ENCODE results near the gene LHX4. TPM values are rescaled to one million over a fixed set of nuclear protein-coding genes. Genes with fewer than 3 reads are reported as not detected.

Gene LHX4
- total and polyA plus RNA-seq, 10 of the 15 experiments (the other 5 are each of a cell fraction or from before 2014, with no cell fraction given), result 0.05 to 0.80 (median 0.32) TPM; not detected in 6

- Histone ChIP-seq H3K4me1 (ENCODE audit: control insufficient read depth, insufficient read depth, low read length) (no peaks in the 10 kb centered on the region), H3K36me3 (ENCODE audit: control insufficient read depth in 2 of 2, insufficient read depth in 2 of 2, low read length in 1 of 2) (no peaks in the 10 kb centered on the region), H3K9ac (ENCODE audit: control insufficient read depth, insufficient read depth, low read length) (no peak overlapping the region), H3K9me3 (replicated peaks; ENCODE audit: control insufficient read depth, insufficient read depth, low read length) (no peaks in the 10 kb centered on the region), H2AFZ (ENCODE audit: control insufficient read depth, low read depth, low read length) (no peak overlapping the region), H3K79me2 (ENCODE audit: control insufficient read depth, insufficient read depth, low read length) (no peaks in the 10 kb centered on the region), H3K27ac (ENCODE audit: control insufficient read depth, insufficient read depth) (no peak overlapping the region), H3K4me3 (no peak overlapping the region), H3K4me2 (ENCODE audit: control insufficient read depth, insufficient read depth) (no peak overlapping the region), H4K20me1 (ENCODE audit: control insufficient read depth, insufficient read depth) (no peaks in the 10 kb centered on the region), H3K27me3 (replicated peaks in 1 of 2; ENCODE audit: control insufficient read depth in 2 of 2, insufficient read depth in 2 of 2, low read length in 1 of 2) (no peaks in the 10 kb centered on the region)
- ChIA-PET RAD21 (ENCODE audit: unreplicated experiment) (no interaction called here), SMC1A (ENCODE audit: uncharacterized antibody, unreplicated experiment) (no interaction called here), CTCF (interaction anchor here (1.2 kb wide), 1 partner anchor 216 kb away, joined by 4 read pairs; no protein-coding TSS in a partner anchor), POLR2A (no interaction called here)
- DNase-seq (ENCODE audit: low read depth, low spot score) (no peak), ATAC-seq (no peak), FAIRE-seq (no peak)
- in situ Hi-C loops (cut with MboI), result no loop called here
- 77% methylated on average over 28 of the region's 28 CpGs for WGBS (ENCODE audit: insufficient coverage, insufficient replicate concordance, low lambda C conversion rate, missing lambda C conversion rate)
- BruUV-seq (replicated peaks), result no TSS peak
- intact Hi-C loops (cut with micrococcal nuclease; ENCODE audit: unreplicated experiment), result no loop called here
- peak; percentile 35; the same call in 1 of the 2 replicates for TF ChIP-seq POLR2A (IDR thresholded peaks at IDR 0.05; ENCODE audit: low read depth, low read length)
- TF ChIP-seq NFYA (IDR thresholded peaks at IDR 0.05; ENCODE audit: borderline replicate concordance, low read depth, low read length), result no peak
Measured at GRCh38 chr1:180266275-180267210, 36.5 kb downstream of the LHX4 start.

DNA sequence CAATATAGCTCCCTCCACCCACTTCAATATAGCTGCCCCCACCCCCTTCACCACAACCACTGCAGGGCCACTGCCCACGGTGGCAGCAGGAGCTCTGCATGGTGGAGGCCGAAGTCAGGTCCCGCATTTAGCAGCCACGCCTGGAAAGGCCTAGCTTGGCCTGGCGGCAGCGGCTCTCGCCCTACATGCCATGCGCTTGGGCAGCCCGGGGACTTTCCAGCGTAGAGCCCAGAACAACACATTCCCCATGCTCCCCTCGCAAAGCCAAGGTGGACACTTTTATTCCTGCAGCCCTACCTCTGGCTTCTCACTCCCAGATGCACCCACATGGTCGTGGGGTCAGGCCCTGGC lies 37.1 kb downstream of the LHX4 start:
- Histone ChIP-seq H4K20me1 (ENCODE audit: control insufficient read depth, insufficient read depth) (no peaks in the 10 kb centered on the region), H3K4me2 (ENCODE audit: control insufficient read depth, insufficient read depth) (no peak overlapping the region), H3K4me3 (no peak overlapping the region), H3K79me2 (ENCODE audit: control insufficient read depth, insufficient read depth, low read length) (no peaks in the 10 kb centered on the region), H3K27me3 (replicated peaks in 1 of 2; ENCODE audit: control insufficient read depth in 2 of 2, insufficient read depth in 2 of 2, low read length in 1 of 2) (no peaks in the 10 kb centered on the region), H3K4me1 (ENCODE audit: control insufficient read depth, insufficient read depth, low read length) (no peaks in the 10 kb centered on the region), H3K9ac (ENCODE audit: control insufficient read depth, insufficient read depth, low read length) (no peak overlapping the region), H2AFZ (ENCODE audit: control insufficient read depth, low read depth, low read length) (no peak overlapping the region), H3K36me3 (ENCODE audit: control insufficient read depth in 2 of 2, insufficient read depth in 2 of 2, low read length in 1 of 2) (no peaks in the 10 kb centered on the region), H3K27ac (ENCODE audit: control insufficient read depth, insufficient read depth) (no peak overlapping the region), H3K9me3 (replicated peaks; ENCODE audit: control insufficient read depth, insufficient read depth, low read length) (no peaks in the 10 kb centered on the region)
- in situ Hi-C loops (cut with MboI), result no loop called here
- no peak for FAIRE-seq
- TF ChIP-seq, protein P1, sequence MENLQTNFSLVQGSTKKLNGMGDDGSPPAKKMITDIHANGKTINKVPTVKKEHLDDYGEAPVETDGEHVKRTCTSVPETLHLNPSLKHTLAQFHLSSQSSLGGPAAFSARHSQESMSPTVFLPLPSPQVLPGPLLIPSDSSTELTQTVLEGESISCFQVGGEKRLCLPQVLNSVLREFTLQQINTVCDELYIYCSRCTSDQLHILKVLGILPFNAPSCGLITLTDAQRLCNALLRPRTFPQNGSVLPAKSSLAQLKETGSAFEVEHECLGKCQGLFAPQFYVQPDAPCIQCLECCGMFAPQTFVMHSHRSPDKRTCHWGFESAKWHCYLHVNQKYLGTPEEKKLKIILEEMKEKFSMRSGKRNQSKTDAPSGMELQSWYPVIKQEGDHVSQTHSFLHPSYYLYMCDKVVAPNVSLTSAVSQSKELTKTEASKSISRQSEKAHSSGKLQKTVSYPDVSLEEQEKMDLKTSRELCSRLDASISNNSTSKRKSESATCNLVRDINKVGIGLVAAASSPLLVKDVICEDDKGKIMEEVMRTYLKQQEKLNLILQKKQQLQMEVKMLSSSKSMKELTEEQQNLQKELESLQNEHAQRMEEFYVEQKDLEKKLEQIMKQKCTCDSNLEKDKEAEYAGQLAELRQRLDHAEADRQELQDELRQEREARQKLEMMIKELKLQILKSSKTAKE (IDR thresholded peaks at IDR 0.05; ENCODE audit: low read depth, poor library complexity, severe bottlenecking), result no peak
- no peak for TF ChIP-seq CREB1 (IDR thresholded peaks at IDR 0.05; ENCODE audit: low read depth)
- no peak for TF ChIP-seq TCF12 (IDR thresholded peaks at IDR 0.05; ENCODE audit: low read depth, low read length)
- 82% methylated on average over 12 of the region's 12 CpGs for whole genome bisulfite sequencing (ENCODE audit: insufficient coverage, insufficient replicate concordance, low lambda C conversion rate, missing lambda C conversion rate)
- DNase-seq (ENCODE audit: low read depth, low spot score), result no peak
- no TSS peak for BruUV-seq (replicated peaks)
- intact Hi-C loops (cut with micrococcal nuclease; ENCODE audit: unreplicated experiment), result no loop called here
- CTCF ChIA-PET, result interaction anchor here (1.2 to 1.3 kb wide), 2 partner anchors 15 to 216 kb away, joined by 4 read pairs; no protein-coding TSS in a partner anchor
- SMC1A ChIA-PET (ENCODE audit: uncharacterized antibody, unreplicated experiment), result no interaction called here
- no peak for ATAC-seq
- RAD21 ChIA-PET (ENCODE audit: unreplicated experiment), result no interaction called here
- POLR2A ChIA-PET, result no interaction called here
